H54 (cell line): ENCODE results near the gene PPP2R3A.
"Not testable (repeated sequence)": the region's sequence is repeated elsewhere in the genome, so short reads cannot be mapped to it uniquely, and the experiment has no call there.

Experiments
- DNase-seq: peaks from one replicate; pipeline ENCODE4 v3.0.0; 2011; ENCODE audit warnings: low spot score, mixed read lengths; ENCODE audit not compliant: insufficient read length
- FAIRE-seq: peaks from 3 replicates; lab custom pipeline; 2011; peaks lifted over from hg19 to GRCh38; lab: Jason Lieb, UNC
- POLR2A ChIP-seq: IDR thresholded peaks from 2 replicates; pipeline ENCODE4 v1.6.1; 2011; ENCODE audit warnings: low read depth, mild to moderate bottlenecking, low read length

The PPP2R3A gene

DNA sequence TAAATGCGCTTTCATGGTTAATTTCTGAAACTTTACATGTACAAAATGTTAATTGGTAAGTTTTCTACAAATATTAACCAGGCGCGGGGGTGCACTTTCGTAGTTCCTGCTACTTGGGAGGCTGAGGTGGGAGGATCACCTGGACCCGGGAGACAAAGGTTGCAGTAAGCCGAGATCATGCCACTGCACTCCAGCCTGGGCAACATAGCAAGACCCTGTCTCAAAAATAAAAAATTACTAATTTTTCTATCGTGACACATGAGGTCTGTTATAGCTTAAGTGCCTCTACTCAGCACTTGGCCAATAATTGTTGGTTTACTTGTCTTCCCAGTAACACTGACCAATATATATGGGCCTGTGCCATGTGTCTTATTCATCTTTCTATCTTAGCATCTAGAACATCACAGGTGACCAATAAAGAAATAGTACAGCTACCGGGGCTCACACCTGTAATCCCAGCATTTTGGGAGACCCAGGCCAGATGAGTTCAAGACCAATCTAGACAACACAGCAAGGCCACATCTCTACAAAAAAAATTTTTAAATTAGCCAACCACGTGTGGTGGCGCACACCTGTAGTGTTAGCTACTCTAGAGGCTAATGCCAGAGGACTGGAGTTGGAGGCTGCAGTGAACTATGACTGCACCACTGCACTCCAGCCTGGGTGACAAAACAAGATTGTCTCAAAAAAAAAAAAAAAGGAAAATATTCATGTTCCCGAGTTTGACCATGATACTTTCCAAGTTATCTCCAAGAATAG lies 224.5 kb downstream of the PPP2R3A start:
- no peak for TF ChIP-seq POLR2A
- DNase-seq (no peak), FAIRE-seq (no peak)

GRCh38 chr3:136192195-136192594 lies 226.7 kb downstream of the PPP2R3A start:
- not testable (repeated sequence) for FAIRE-seq, DNase-seq

DNA sequence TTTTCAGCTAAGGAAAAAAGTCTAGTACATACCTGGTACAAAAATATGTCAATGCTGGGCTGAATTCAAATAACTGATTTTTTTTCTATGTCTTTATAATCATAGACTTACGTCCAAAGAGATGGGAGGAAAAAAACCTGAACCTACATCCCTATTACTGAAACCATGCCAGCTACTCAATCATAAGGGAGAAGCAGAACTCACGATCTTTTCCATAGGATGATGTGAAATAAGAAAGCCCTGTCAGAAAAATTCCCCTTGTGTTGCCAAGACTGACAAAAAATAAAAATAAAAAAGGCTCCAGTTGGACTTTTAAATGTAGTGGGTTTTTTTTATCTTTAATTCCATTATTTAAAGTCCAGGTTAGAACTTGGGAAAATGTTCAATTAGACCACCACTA lies 227.3 kb downstream of the PPP2R3A start:
- no peak for TF ChIP-seq POLR2A
- FAIRE-seq (no peak), DNase-seq (no peak)

GRCh38 chr3:136193278-136194054 lies 227.9 kb downstream of the PPP2R3A start:
- DNase-seq (no peak), FAIRE-seq (no peak)
- TF ChIP-seq POLR2A: no peak

DNA sequence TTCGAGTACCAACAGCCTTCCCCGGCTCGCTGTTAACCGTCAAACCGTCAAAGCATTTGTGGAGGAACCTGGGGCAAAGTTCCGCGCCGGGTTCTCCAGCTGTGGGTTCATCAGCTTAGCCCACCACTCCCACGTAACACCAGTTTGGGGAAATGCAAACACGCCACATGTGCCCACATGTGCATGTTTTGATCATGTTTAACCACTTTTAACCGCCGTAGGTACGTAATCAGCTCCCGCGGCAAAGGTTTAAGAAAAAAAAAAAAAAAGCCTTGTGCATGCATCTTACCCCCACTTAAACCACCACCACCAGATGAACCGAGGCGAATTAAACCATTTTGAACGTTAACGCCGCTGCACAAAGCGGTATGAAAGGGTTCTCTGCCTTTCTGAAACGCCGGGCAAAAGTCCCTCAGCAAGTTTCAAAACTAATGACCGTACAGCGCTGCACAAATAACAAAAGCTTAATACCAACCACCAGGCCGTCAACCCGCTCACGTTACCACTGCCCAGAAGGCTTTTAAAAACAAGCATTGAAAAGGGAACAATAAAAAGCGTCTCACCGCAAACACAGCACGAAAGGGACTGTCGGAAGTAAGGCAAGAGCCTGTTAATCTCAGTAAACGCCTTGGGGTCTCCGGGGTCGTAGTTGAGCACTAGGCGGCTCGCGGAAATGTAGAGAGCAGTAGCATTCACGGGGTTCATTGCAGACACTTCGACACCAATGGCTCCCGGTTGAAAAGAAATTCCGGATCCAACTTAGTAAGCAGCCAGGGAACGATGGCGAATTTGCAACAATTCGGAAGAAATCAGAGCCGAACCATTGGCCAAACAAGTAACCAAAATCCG lies 229.1 kb downstream of the PPP2R3A start:
- DNase-seq (no peak), FAIRE-seq (no peak)
- TF ChIP-seq POLR2A: no peak

GRCh38 chr3:136195258-136196063 lies 229.9 kb downstream of the PPP2R3A start:
- FAIRE-seq: no peak

GRCh38 chr3:136196064-136196400 lies 230.5 kb downstream of the PPP2R3A start, which contains the start of gene MSL2:
MSL2 (minus strand) TSS chr3:136196335; CDS start chr3:136195113, 1,222 bp downstream.
- TF ChIP-seq POLR2A: peak; percentile 75
- DNase-seq: no peak
- FAIRE-seq: no peak

More at GRCh38 chr3:136195258-136196063, 229.9 kb downstream of the PPP2R3A start:
- DNase-seq: no peak
- TF ChIP-seq POLR2A: no peak

DNA sequence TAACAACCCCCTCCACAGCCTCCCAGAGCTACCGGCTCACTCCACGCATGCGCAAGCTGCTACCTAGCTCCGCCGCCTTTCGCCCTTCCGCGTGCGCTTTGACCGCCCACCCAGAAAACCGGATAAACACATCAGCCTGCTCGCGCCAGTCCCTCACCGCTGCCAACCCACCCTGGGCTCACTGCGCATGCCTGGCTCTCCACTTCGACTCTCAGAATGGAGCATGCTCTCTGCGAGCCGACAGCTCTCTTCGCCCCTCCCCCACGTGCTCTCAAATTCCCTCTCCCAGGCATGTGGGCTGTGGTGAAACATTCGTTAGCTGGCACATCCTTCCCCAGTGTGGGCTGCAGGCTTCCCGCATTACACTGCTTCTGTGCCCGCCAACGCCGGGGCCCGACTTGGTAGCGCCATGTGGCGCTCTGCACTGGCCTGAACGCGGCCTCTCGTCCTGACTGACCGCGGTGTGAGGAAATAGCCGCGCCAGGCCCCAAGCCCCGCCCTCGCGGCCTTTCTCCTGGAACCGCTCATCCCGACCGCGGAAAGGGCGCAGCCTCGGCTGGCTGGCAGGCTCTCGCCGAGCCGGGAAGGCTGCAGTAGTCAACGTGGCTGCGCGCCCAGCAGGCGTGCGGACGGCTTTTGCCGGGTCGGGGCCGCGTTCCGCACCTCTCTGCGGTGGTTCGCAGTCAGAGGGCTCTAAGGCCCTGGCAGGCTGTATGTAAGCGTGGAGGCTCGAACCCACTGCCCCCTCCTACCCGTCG lies 231.1 kb downstream of the PPP2R3A start:
- DNase-seq (peak; percentile 98), FAIRE-seq (peak; percentile 91)
- peak; percentile 92 for TF ChIP-seq POLR2A

DNA sequence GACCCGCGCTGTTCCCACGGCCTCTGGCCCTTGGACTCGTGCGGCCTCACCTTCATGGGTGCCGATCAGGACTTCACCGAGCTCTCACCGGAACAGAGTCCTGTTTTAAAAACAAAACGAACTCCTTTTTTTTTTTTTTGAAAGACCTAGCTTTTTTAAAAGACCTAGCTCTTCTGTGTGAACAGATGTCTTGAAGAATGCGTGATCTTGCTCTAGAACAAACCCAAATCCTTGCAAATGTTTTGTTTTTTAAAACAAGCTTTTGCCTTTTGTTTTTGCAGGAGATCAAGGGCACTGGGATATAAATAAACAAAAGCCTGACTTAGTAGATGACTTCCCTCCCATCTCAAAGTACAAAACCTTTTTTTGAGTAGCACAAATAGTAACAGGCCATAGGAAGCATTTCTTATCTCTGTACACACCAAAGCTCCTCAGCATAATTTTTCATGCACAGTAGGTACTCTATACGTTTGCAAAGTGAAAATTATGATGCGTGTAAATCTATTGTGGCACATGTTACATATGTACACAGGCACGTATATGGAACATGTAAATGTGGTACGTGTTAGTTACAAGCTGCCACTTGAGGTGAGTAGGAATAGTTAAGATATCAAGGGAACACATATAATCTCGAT lies 231.7 kb downstream of the PPP2R3A start:
- no peak for FAIRE-seq
- no peak for TF ChIP-seq POLR2A
- DNase-seq: no peak
